HG03066 (cell line): Measurements from ENCODE around the gene SNX21.
A peak's percentile ranks its signal among the peaks of the same experiment; 100 is the strongest.
"Not testable (repeated sequence)": the region's sequence is repeated elsewhere in the genome, so short reads cannot be mapped to it uniquely, and the experiment has no call there.

ENCODE experiments used
- ATAC-seq: cut with Tn5 transposase; IDR thresholded peaks from one replicate; pipeline ENCODE4 v1.9.1; 2021; ENCODE audit warnings: low read depth; ENCODE audit not compliant: unreplicated experiment

Gene SNX21, protein sequence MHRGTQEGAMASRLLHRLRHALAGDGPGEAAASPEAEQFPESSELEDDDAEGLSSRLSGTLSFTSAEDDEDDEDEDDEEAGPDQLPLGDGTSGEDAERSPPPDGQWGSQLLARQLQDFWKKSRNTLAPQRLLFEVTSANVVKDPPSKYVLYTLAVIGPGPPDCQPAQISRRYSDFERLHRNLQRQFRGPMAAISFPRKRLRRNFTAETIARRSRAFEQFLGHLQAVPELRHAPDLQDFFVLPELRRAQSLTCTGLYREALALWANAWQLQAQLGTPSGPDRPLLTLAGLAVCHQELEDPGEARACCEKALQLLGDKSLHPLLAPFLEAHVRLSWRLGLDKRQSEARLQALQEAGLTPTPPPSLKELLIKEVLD

DNA sequence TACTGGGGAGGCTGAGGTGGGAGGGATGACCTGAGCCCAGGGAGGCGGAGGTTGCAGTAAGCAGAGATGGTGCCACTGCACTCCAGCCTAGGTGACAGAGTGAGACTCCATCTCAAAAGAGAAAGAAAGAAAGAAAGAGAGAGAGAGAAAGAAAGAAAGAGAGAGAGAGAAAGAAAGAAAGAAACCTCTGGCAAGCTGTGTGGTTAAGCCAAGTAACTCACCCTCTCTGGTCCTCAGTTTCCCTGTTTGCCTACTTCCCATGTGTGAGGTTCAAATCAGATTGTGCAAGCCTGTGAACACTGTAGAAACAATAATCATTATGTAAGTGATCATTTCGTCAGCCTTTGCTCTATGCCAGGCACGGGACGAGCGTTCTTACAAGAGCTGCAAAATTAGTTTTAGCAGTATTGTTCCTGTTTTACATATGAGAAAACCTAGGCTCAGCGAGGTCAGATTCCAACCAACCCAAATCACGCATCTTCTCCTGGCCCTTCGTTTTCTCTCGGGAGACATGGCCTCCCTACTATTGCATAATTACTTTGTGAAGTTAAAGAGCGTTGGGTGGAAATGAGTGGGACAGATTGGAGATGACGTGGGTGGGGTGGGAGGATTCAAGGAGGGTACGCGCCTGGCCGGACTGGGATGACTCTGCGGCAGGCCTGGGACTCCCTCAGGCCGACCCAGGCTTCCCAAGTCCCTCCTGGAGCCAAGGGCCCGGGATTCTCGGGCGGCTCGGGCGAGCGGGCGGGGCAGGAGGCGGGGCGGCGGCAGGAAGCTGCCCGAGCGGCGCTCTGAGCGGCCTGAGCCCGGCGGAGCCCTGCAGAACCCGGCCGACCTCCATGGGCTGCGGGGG lies at the start of gene SNX21:
SNX21 (plus strand) TSS at position 770 of the 853 bp plus-strand sequence. CDS start 121 bp downstream, outside the sequence.
- peak; percentile 53 for ATAC-seq

DNA sequence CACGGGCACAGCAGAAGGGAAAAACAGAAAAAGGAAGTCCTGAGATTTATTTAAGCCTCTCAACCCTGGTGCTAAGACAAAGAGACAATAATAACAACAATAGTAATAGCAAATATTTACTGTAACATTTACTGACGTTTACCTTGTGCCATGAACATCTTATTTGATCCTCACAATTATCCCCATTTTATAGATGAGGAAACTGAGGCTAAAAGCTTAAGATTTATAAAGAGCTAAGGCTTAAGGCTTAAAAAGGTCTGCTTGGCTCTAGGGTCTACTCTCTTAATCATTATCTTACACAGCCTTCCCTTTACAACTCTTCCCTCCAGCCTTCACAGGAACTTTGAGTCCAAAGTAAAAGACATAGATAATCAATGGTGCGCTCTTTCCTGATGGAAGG lies 45.2 kb upstream of the SNX21 start:
- no peak for ATAC-seq

DNA sequence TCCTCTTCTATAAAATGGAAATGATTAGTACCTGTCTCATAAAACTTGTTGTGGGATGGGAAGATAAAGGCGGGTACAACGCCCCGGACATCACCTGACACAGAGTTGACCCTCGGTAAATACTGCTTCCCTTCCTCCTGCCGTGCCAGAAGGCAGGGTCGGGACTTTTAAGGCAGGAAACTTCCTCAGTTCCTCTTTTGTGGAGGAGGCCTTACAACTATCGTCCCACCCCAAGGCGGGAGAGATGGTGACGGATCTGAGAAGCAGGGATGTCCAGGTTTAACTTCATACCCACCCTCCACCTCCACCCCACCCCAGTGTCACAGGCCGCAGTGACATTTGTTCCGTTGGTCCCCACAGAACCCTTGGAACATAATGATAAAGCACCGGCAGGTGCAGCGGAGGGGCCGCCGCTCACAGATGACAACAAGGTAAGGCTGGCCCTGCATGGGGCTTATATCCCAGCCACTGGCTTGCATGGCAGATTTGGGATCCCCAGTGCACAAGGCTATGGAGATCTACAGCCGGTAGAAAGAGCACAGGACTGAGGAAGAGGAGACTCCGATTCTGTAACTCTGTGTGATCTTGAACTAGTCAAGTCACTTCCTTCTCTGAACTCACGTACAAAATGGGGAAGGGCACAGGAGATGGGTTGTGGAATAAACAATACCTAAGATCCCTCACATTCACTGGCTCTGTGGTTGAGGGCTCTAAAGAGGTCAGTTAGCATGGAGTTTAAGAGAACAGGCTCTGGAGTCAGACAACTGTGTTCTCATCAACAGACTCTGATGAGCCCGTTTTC lies 41.1 kb upstream of the SNX21 start:
- no peak for ATAC-seq

DNA sequence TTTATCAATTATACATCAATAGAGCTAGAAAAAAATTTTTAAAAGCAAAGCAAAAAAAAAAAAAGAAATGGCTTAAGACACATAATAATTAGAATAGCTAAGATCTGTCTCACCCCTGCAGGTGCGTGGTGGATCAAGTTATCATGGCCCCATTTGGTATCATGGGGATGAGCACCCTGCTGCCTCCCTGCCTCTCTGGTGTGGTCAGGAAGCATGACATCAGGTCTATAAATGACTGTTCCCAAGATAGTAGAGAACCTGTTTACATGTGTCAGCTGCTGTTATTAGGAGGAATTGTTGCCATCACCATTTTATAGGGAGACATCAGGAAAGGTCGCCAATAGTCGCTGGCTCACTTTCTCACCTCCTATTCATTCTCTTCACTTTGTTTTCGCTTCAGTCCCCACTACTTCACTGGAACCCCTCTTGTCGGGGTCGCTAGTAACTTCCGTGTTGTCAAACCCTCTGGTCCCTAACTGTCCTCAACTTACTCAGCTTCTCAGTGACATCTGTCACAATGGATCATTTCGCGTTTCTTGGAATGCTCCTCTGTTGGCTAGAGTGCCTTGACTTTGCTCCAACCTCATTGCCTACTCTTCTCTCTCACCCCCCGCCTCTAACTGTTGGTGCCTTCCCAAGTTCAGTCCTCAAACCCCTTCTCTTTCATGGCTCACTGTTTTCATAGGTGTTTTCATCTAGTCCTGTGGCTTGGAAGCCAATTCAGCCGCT lies 37.1 kb upstream of the SNX21 start:
- ATAC-seq = no peak

DNA sequence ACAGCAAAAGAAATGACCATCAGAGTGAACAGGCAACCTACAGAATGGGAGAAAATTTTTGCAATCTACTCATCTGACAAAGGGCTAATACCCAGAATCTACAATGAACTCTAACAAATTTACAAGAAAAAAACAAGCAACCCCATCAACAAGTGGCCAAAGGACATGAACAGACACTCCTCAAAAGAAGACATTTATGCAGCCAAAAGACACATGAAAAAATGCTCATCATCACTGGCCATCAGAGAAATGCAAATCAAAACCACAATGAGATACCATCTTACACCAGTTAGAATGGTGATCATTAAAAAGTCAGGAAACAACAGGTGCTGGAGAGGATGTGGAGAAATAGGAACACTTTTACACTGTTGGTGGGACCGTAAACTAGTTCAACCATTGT lies 36.1 kb upstream of the SNX21 start:
- not testable (repeated sequence) for ATAC-seq

DNA sequence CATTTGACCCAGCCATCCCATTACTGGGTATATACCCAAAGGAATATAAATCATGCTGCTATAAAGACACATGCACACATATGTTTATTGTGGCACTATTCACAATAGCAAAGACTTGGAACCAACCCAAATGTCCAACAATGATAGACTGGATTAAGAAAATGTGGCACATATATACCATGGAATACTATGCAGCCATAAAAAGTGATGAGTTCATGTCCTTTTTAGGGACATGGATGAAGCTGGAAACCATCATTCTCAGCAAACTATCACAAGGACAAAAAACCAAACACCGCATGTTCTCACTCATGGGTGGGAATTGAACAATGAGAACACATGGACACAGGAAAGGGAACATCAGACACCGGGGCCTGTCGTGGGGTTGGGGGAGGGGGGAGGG lies 35.6 kb upstream of the SNX21 start:
- ATAC-seq = not testable (repeated sequence)

DNA sequence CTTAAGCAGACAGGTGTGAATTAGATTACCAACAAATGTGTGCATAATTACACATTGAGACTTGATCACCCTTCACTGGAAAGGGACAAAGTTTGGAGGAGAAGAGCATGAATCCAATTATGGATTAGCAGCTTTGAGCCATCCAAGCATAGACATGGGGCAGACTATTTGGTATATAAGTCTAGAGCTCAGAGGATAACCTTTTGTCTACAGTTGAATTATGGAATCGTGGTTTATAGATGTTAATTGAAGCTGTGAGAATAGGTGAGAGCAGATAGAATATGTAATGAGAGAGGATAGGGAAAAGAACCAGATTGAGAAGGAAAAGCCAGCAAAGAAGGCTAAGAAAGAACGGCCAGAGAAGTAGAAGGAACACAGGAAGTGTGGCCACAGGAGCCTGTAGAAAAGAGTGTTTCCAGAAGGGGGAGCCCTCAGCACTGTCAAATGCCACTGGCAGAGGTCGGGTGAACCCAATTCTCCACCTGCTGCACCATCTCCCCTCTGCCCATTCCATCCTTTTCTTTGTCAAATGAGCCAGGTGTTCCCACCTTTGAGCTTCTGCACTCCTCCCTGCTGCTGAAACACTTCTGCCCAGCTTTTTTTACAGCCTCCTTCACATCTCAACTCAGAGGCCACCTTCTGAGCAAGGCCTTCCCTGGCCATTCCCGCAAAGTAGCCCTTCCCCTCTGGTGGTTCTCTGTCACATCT lies 34.5 kb upstream of the SNX21 start:
- no peak for ATAC-seq

DNA sequence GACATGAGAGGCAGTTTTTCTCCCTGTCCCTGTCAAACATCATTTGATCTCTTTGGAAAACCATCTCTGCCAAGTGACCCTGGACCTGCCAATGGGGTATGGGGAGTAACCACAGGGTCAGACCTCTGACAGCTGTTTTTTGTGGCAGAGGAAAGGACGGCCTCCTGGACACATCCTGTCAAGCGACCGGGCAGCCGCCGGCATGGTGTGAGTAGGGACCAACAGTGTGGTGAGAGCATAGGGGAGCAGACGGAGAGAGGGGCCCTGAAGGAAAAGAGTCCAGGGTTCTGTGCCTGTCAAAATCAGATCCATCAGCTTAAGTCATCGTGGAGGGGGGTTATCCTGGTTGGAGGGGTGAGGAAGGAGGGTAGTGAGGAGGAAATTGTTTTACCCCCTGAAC lies 31.7 kb upstream of the SNX21 start:
- ATAC-seq = no peak

DNA sequence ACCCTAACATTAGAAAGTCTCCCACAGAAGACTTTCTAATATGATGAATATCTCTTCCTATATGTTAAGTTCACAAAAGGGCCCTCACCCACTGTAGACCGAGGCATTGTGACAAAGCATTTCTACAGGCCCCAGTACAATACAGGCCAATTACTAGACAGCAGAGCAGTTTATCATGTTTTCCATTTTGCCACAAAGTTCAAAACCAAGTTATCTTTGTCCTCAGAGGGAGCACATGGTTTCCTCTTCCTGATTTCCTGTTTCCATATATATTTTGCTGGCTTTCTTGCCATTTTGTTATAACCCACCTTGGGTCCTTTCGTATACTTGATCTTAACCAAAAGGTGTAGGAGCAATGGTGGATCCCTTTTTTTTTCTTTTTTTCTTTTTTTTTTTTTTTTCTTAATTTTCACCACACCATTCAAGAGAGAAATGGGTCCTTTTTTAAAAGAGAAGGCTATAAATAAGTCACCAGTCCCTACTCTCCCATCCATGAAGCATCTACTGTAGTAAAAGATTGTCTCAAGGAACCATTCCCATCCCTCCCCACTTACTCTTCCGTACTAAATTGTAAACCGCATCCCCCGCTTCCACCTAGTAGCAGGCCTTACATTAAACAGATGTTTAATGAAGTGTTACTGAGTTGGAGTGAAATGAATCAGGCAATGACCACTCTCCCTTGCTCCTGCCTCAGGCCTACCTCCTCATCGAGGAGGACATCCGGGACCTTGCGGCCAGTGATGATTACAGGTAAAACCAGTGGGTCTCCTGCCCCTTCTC lies 23.2 kb upstream of the SNX21 start:
- no peak for ATAC-seq

DNA sequence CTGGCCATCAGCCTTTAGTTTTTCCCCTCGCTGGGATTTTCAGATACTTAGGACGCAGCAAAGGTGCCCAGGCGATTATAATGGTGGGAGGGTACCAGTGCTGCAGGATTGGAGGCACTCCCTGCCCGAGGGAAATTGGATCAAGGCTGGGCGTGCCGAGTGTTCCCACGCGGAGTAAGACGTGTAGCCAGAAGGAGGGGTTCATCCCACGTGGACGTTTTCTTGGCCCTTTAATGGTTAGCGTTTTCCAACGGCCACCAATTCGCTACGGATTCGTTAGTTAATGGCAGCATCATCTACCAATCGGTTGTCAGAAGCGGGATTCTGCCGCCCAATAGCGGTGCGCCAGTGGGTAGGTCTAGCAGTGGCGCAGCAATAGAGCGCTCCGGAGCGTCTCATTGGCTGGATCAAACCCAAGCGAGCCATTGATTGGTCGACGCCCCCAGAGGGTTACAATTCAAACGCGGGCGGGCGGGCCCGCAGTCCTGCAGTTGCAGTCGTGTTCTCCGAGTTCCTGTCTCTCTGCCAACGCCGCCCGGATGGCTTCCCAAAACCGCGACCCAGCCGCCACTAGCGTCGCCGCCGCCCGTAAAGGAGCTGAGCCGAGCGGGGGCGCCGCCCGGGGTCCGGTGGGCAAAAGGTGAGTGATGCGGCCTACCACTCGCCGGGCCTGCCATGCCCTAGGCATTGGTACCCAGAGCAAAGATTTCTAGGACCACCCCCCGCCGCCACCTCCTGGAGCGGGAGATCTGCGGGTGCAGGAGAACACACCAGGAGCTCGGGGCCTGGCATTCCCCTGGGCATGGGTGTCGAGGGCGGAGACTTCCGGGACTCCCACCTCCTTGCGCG lies 21.2 kb upstream of the SNX21 start, which contains the start of gene UBE2C:
UBE2C (plus strand) TSS at position 488 of the 849 bp plus-strand sequence; CDS start at position 540, 52 bp downstream.
- ATAC-seq = peak; percentile 99

DNA sequence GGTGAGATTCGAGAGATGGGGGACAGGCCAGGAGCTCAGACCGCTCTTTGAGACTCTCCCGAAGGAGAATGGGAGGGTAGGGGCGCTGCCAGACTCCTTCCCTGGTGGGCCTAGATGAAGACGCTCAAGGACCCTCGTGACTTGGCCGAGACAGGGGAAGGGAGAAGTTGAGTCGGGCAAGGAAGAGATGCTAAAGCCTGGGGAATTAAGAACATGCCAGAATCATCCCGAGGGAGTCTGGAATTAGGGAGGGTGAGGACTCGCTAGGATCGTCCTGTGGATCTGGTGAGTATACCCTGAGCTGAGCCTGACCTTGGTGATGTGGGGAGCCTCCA lies 20.6 kb upstream of the SNX21 start:
- ATAC-seq = no peak

DNA sequence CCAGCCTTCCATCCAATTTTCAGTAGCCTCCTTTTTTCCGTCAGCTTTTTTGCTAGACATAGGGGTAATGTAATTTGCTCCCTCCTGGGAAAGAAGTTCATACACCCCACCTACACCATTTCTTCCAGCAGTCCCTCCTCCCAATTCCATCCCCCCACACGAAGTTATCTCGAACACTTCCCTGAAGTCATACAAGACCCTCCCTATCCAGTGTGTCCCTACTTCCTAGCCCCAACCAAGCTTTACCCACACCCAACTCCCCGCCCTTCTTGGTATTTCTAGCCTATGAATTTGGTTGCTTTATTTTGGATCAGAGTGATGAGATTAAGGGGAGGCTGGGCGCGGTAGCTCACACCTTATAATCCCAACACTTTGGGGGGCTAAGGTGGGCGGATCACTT lies 20.1 kb upstream of the SNX21 start:
- ATAC-seq = no peak

DNA sequence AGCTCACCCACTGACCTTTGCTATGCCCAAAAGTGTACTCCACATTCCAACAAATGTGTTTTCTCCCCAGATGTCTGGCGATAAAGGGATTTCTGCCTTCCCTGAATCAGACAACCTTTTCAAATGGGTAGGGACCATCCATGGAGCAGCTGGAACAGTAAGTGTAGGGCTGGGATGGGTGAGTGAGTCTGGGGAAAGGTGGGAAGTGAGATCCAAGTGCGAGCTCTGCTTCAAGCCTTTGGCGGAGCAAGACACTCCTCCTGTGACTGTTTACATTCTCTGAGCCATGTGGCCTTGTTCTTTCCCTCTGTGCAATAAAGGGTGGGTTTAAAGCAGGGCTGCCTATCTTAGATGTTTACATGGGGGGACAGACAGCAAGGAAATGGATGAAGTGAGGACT lies 19.3 kb upstream of the SNX21 start:
- ATAC-seq = no peak

DNA sequence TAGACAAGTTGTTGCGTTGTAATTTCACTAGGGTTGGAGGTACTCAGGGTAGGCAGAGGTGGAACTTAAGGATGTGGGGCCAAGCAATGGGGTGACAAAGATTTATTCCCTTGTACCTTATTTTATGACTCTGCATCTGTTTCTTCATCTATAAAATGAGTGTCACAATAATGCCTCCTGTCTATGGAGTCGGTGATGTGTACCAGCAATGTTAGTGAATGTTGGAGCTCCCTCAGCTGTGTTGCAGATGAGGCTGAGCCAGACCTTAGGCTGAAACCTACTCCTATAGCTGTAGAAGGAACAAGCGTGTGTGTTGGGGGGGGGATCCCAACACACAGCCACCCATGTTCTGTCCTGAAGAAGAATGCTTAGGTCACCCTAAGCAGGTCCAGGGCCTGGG lies 16.6 kb upstream of the SNX21 start:
- ATAC-seq = no peak

DNA sequence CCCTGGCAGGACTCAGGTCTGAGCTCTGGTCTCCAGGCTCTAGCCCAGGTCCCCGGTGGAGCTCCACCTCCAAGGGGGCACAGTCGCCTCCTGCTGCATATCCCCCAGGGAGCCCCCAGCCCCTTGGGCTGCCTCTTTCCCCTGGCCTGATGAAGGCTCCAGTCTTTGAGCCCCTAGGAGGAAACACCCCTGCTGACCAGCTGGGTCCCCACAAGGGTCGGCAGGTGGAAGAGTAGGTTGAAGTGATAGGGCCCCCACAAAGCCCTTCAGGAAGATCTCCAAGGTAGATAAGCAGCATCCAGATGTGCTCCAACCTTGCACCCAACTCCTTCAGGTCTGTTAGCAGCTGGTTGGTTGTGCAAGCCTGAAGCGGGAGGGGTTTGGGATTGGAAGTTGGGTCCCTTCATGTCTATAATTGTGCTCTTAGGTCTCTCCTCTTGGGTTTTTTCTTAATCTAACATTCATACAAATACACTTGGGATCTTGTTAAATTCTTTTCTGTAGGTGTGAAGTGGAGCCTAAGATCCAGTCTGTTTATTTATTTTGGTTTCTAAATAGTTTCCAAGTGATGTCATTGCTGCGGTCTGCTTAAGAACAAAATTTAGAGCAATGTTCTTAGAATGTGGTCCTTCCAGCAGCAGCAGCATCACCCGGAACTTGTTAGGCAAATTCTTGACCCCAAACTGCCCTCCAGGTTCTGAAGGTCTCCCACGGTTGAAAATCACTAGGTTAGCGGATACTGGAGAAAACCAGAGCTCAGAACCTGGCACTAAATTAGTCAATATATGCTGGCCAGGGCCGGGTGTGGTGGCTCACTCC lies 16.0 kb upstream of the SNX21 start:
- ATAC-seq = no peak

DNA sequence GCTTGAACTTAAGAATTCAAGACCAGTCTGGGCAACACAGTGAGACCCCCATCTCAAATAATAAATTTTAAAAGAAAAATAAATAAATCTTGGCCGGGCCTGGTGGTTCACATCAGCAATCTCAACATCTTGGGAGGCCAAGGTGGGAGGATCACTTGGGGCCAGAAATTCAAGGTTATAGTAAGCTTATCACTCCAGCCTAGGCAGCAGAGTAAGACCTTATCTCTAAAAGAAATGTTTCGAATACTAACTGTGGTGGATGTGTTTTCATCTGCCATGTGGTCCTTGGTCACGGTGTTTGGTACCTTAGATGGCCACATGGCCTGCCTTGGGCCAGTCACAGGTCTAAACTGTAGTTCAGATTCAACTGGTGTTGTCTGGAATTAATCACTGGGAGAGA lies 15.4 kb upstream of the SNX21 start:
- ATAC-seq = no peak

DNA sequence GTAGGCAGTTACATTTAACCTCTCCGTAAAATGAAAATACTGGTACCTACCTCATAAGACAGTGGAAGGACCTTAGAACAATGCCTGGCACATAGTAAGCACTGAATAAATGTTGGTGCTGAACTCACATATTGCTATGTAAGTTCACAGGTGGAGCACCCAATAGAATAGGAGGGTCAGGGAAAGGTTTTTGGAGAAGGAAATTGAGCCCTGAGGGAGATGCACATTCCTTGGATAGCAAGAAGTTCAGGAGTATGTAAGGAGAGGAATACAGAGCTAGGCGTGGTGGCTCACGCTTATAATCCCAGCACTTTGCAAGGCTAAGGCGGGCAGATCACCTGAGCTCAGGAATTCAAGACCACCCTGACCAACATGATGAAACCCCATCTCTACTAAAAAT lies 14.1 kb upstream of the SNX21 start:
- ATAC-seq = no peak
